HepG2 (cell line): ENCODE data around the gene HS2ST1. TPM values are rescaled to one million over a fixed set of nuclear protein-coding genes. Genes with fewer than 3 reads are reported as not detected.

Experiments
- ATAC-seq: fragments of 200-7000 bp; cut with Tn5 transposase; 3 replicates; pipeline ENCODE4 v1.9.1; 2020; ENCODE audit warnings: mild to moderate bottlenecking, moderate library complexity
- BruUV-seq: library from RNA; stranded (reverse); fragments of 400-500 nt; replicated peaks from 2 replicates; lab custom pipeline; 2021; lab: Mats Ljungman, UMichigan
- CTCF ChIA-PET: fragments of 300-600 bp; formaldehyde crosslinking; extraction: SDS; loops from one replicate; lab custom pipeline; 2021; ENCODE audit warnings: low total read pairs, inconsistent platforms, low intra/inter-chr PET ratio; lab: Yijun Ruan, JAX
- POLR2A ChIA-PET: fragments of 350-600 bp; sonication (Branson Sonifier 250); formaldehyde crosslinking; loops from one replicate; lab custom pipeline; 2020; ENCODE audit warnings: antibody characterized with exemption, inconsistent platforms; lab: Yijun Ruan, JAX
- DNase-seq: peaks from one replicate; pipeline ENCODE4 v3.0.0-alpha.2; 2015; ENCODE audit warnings: low spot score
- FAIRE-seq: peaks from 3 replicates; lab custom pipeline; 2011; peaks lifted over from hg19 to GRCh38; lab: Jason Lieb, UNC
- H2AFZ ChIP-seq: one replicate; pipeline ENCODE4 v1.6.1; 2011; ENCODE audit warnings: low read length, inconsistent platforms
- H3K27ac ChIP-seq: fragments of 300-600 bp; 3 replicates; pipeline ENCODE4 v1.8.0; 2011; ENCODE audit warnings: mixed run types, mild to moderate bottlenecking, mixed read lengths, low read length, inconsistent platforms; ENCODE audit not compliant: insufficient read depth; ENCODE audit errors: extremely low read length
- H3K27me3 ChIP-seq, 2 experiments: fragments of 200-600 bp in 1 of 2; 2 replicates in 1 of 2; 3 replicates in 1 of 2; pipeline versions ENCODE4 v1.6.0 to v1.8.0; 2011; ENCODE audit warnings: low read length in 2 of 2, mild to moderate bottlenecking in 2 of 2, moderate library complexity in 2 of 2, inconsistent platforms in 1 of 2; ENCODE audit not compliant: insufficient read depth in 2 of 2, control insufficient read depth in 1 of 2
- H3K36me3 ChIP-seq, 2 experiments: fragments of 200-600 bp in 1 of 2; replicated peaks in 1 of 2; 2 replicates in 1 of 2; 3 replicates in 1 of 2; pipeline versions ENCODE4 v1.5.1 to v1.8.0; 2011; ENCODE audit warnings: low read length in 2 of 2, inconsistent platforms in 1 of 2; ENCODE audit not compliant: insufficient read depth in 2 of 2, control insufficient read depth in 1 of 2
- H3K4me1 ChIP-seq: 2 replicates; pipeline ENCODE4 v1.5.1; 2012; ENCODE audit warnings: low read length, inconsistent platforms; ENCODE audit not compliant: insufficient read depth
- H3K4me2 ChIP-seq: 2 replicates; pipeline ENCODE4 v1.6.0; 2011; ENCODE audit warnings: low read depth, low read length, inconsistent platforms
- H3K4me3 ChIP-seq, 3 experiments: fragments of 200-600 bp in 1 of 3; sonication (generic), shearing (Covaris generic) in 1 of 3; replicated peaks in 1 of 3; 2 replicates each; pipeline ENCODE4 v1.5.1; 2011 to 2016; ENCODE audit warnings: low read length in 3 of 3, inconsistent platforms in 2 of 3, low read depth in 2 of 3, mild to moderate bottlenecking in 2 of 3, control low read depth in 1 of 3, mixed read lengths in 1 of 3; ENCODE audit not compliant: insufficient read depth in 1 of 3
- H3K79me2 ChIP-seq: one replicate; pipeline ENCODE4 v1.6.1; 2011; ENCODE audit warnings: low read length, inconsistent platforms; ENCODE audit not compliant: insufficient read depth
- H3K9ac ChIP-seq: 2 replicates; pipeline ENCODE4 v1.6.0; 2011; ENCODE audit warnings: mild to moderate bottlenecking, low read depth, low read length, inconsistent platforms; ENCODE audit not compliant: insufficient read depth
- H3K9me3 ChIP-seq: 2 replicates; pipeline ENCODE4 v1.5.1; 2012; ENCODE audit warnings: mild to moderate bottlenecking, low read length
- H4K20me1 ChIP-seq: 2 replicates; pipeline ENCODE4 v1.6.0; 2011; ENCODE audit warnings: inconsistent platforms, mild to moderate bottlenecking, low read length, moderate library complexity; ENCODE audit not compliant: insufficient read depth
- ADNP ChIP-seq: sonication (generic); formaldehyde crosslinking; IDR thresholded peaks from 2 replicates; pipeline ENCODE4 v1.4.0; 2020; ENCODE audit warnings: missing genetic modification reagents
- HMG20A ChIP-seq: IDR thresholded peaks from 2 replicates; pipeline ENCODE4 v1.6.1; 2016; ENCODE audit warnings: borderline replicate concordance
- NFE2 ChIP-seq: sonication (generic); formaldehyde crosslinking; IDR thresholded peaks from 2 replicates; pipeline ENCODE4 v1.4.0; 2020; ENCODE audit warnings: missing genetic modification reagents
- PCBP1 ChIP-seq: fragments of 200-400 bp; formaldehyde crosslinking; IDR thresholded peaks from 2 replicates; pipeline ENCODE4 v1.6.1; 2017; ENCODE audit warnings: mild to moderate bottlenecking, low read depth, low read length, borderline replicate concordance
- PHF20 ChIP-seq: sonication (generic); formaldehyde crosslinking; IDR thresholded peaks from 2 replicates; pipeline ENCODE4 v1.5.0; 2020; ENCODE audit warnings: mild to moderate bottlenecking, missing genetic modification reagents
- SUZ12 ChIP-seq: fragments of 150-350 bp; IDR thresholded peaks from 2 replicates; pipeline ENCODE4 v1.6.1; 2014; ENCODE audit warnings: low read depth, low read length
- ZFP62 ChIP-seq: sonication (generic); formaldehyde crosslinking; IDR thresholded peaks from 2 replicates; pipeline ENCODE4 v1.4.0; 2020; ENCODE audit warnings: missing genetic modification reagents
- ZKSCAN5 ChIP-seq: sonication (generic); formaldehyde crosslinking; IDR thresholded peaks from 2 replicates; pipeline ENCODE4 v1.5.1; 2020; ENCODE audit warnings: mild to moderate bottlenecking, missing genetic modification reagents
- ZNF101 ChIP-seq: sonication (generic); formaldehyde crosslinking; IDR thresholded peaks from 2 replicates; pipeline ENCODE4 v1.4.0; 2020; ENCODE audit warnings: mild to moderate bottlenecking, low read depth, missing genetic modification reagents, borderline replicate concordance
- ZNF143 ChIP-seq: sonication (generic); formaldehyde crosslinking; IDR thresholded peaks from 2 replicates; pipeline ENCODE4 v1.4.0; 2020; ENCODE audit warnings: missing genetic modification reagents
- ZNF253 ChIP-seq: sonication (generic); formaldehyde crosslinking; IDR thresholded peaks from 2 replicates; pipeline ENCODE4 v1.8.0; 2022; ENCODE audit warnings: mild to moderate bottlenecking, missing genetic modification reagents, borderline replicate concordance
- ZNF354B ChIP-seq: sonication (generic); formaldehyde crosslinking; IDR thresholded peaks from 2 replicates; pipeline ENCODE4 v1.8.0; 2022; ENCODE audit warnings: mild to moderate bottlenecking, missing genetic modification reagents
- ZNF547 ChIP-seq: sonication (generic); formaldehyde crosslinking; IDR thresholded peaks from 2 replicates; pipeline ENCODE4 v1.5.1; 2020; ENCODE audit warnings: mild to moderate bottlenecking, missing genetic modification reagents
- ZNF709 ChIP-seq: sonication (generic); formaldehyde crosslinking; IDR thresholded peaks from 2 replicates; pipeline ENCODE4 v1.5.0; 2020; ENCODE audit warnings: mild to moderate bottlenecking, missing genetic modification reagents
- WGBS: methylation state at CpG from one replicate; pipeline ENCODE4 v1.1.6; 2017; ENCODE audit warnings: low lambda C conversion rate; 5-methylcytosine and 5-hydroxymethylcytosine counted together
- in situ Hi-C: cut with HindIII; loops from 2 replicates; pipeline ENCODE4 v1.10.0; 2017; ENCODE audit warnings: low pct_unique_long_range_greater_than_20kb; ENCODE audit not compliant: extremely low pct_ligation_motif_present
- intact Hi-C: fragments of 100-400 bp; cut with micrococcal nuclease; formaldehyde crosslinking; loops from one replicate; pipeline ENCODE4 v1.10.0; 2022; ENCODE audit not compliant: unreplicated experiment
- polyA plus RNA-seq, 8 experiments: library from polyadenylated mRNA; depleted of rRNA in 3 of 8; stranded (reverse) in 7 of 8; unstranded in 1 of 8; fragments of >200 nt; fragmentation: Illumina TruSeq in 4 of 8; extraction: Trizol in 4 of 8; gene quantifications; 2 replicates each; pipeline versions ENCODE4 v1.2.1 to v1.2.3, GENCODE V29; 2011 to 2016; ENCODE audit warnings: low read depth in 4 of 8, missing spikeins in 1 of 8, mixed read lengths in 1 of 8; ENCODE audit not compliant: insufficient read depth in 1 of 8
- total RNA-seq, 5 experiments: library from RNA; depleted of rRNA; stranded (reverse); fragments of >200 nt; fragmentation: Illumina TruSeq; extraction: Trizol; gene quantifications; 2 replicates each; pipeline ENCODE4 v1.2.3, GENCODE V29; 2016; ENCODE audit warnings: low read depth in 1 of 5
- TF ChIP-seq, protein P1 (sequence below): sonication (generic); formaldehyde crosslinking; IDR thresholded peaks from 2 replicates; pipeline ENCODE4 v1.4.0; 2020; ENCODE audit warnings: mild to moderate bottlenecking, missing genetic modification reagents
- TF ChIP-seq, protein P2 (sequence below): sonication (generic); formaldehyde crosslinking; IDR thresholded peaks from 2 replicates; pipeline ENCODE4 v1.4.0; 2020; ENCODE audit warnings: low read depth, mild to moderate bottlenecking, missing genetic modification reagents

Gene HS2ST1
- total and polyA plus RNA-seq, 2 of the 13 experiments (the other 11 are each of a cell fraction or from before 2014, with no cell fraction given), result 22.1 to 58.7 TPM

- Histone ChIP-seq H3K36me3 (no peaks in the 10 kb centered on the region), H4K20me1 (no peaks in the 10 kb centered on the region), H3K9me3 (no peaks in the 10 kb centered on the region), H3K27ac (no peak overlapping the region), H3K4me2 (no peak overlapping the region), H2AFZ (no peak overlapping the region), H3K27me3 (peaks cover 3 to 38% of the 10 kb centered on the region in 2 experiments; a peak in 3 of 5 replicates), H3K79me2 (no peaks in the 10 kb centered on the region), H3K9ac (no peak overlapping the region), H3K4me1 (no peaks in the 10 kb centered on the region), H3K4me3 (no peak overlapping the region)
- intact Hi-C loops, result loop anchor here (5.0 kb wide), 2 partner anchors 822 to 1467 kb away; no protein-coding TSS in a partner anchor
- TF ChIP-seq HMG20A (CRISPR knock-in tag), result no peak
- no peak for TF ChIP-seq ZNF101
- no peak for TF ChIP-seq NFE2 (CRISPR knock-in tag)
- no peak for TF ChIP-seq ZKSCAN5 (CRISPR knock-in tag)
- TF ChIP-seq, protein P1, sequence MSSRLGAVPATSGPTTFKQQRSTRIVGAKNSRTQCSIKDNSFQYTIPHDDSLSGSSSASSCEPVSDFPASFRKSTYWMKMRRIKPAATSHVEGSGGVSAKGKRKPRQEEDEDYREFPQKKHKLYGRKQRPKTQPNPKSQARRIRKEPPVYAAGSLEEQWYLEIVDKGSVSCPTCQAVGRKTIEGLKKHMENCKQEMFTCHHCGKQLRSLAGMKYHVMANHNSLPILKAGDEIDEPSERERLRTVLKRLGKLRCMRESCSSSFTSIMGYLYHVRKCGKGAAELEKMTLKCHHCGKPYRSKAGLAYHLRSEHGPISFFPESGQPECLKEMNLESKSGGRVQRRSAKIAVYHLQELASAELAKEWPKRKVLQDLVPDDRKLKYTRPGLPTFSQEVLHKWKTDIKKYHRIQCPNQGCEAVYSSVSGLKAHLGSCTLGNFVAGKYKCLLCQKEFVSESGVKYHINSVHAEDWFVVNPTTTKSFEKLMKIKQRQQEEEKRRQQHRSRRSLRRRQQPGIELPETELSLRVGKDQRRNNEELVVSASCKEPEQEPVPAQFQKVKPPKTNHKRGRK (CRISPR knock-in tag), result no peak
- no peak for TF ChIP-seq ZNF547 (CRISPR knock-in tag)
- TF ChIP-seq ZNF143 (CRISPR knock-in tag), result no peak
- no peak for TF ChIP-seq ADNP
- TF ChIP-seq, protein P2, sequence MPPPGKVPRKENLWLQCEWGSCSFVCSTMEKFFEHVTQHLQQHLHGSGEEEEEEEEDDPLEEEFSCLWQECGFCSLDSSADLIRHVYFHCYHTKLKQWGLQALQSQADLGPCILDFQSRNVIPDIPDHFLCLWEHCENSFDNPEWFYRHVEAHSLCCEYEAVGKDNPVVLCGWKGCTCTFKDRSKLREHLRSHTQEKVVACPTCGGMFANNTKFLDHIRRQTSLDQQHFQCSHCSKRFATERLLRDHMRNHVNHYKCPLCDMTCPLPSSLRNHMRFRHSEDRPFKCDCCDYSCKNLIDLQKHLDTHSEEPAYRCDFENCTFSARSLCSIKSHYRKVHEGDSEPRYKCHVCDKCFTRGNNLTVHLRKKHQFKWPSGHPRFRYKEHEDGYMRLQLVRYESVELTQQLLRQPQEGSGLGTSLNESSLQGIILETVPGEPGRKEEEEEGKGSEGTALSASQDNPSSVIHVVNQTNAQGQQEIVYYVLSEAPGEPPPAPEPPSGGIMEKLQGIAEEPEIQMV (CRISPR knock-in tag), result no peak
- no peak for TF ChIP-seq SUZ12
- no peak for TF ChIP-seq PHF20
- no peak for TF ChIP-seq PCBP1
- no peak for TF ChIP-seq ZFP62
- TF ChIP-seq ZNF354B (CRISPR knock-in tag), result no peak
- no peak for TF ChIP-seq ZNF709
- TF ChIP-seq ZNF253, result no peak
- 15% methylated on average over 3 of the region's 4 CpGs for WGBS
- ChIA-PET POLR2A (no interaction called here), CTCF (no interaction called here)
- DNase-seq, result no peak
- no peak for ATAC-seq
- FAIRE-seq, result no peak
- BruUV-seq, result no TSS peak
- in situ Hi-C loops, result no loop called here
Observed at GRCh38 chr1:87130438-87130837, 216.0 kb downstream of the HS2ST1 start.
